SK-N-MC (cell line): ENCODE measurements around the gene USP26.

Experiments used
- EZH2 ChIP-seq: fragments of 200-600 bp; sonication (generic); IDR thresholded peaks from one replicate; pipeline ENCODE4 v1.6.1; 2017; ENCODE audit warnings: antibody characterized with exemption
- FOXP2 ChIP-seq: optimal IDR thresholded peaks from 2 replicates; pipeline ENCODE3; 2011; ENCODE audit warnings: mild to moderate bottlenecking, moderate library complexity; ENCODE audit not compliant: insufficient read depth; ENCODE audit errors: extremely low read length, control extremely low read depth
- POLR2AphosphoS5 ChIP-seq: IDR thresholded peaks from 2 replicates; pipeline ENCODE4 v1.6.1; 2012; ENCODE audit warnings: mild to moderate bottlenecking, low read depth, low read length, borderline replicate concordance

DNA sequence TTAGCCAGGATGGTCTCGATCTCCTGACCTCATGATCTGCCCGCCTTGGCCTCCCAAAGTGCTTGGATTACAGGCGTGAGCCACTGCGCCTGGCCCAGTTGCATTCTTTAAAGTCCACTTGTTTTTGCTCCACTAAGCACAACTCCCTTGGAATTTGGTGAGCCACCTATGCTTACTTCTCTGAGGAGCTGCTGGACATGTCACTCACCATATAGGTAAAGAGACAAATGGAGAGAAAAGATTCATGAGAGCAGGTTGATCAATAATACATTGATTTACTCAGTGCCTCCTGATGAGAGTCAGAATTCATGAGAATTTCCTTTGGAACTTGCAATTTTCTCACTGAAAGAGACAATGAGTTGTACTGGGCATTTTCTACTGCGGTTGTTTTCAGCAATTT lies 48.2 kb downstream of the USP26 start:
- TF ChIP-seq POLR2AphosphoS5 (no peak), EZH2 (no peak), FOXP2 (no peak)
